RCC 7860 (cell line): ENCODE measurements around the gene HTR5A.
"Not testable (repeated sequence)": the region's sequence is repeated elsewhere in the genome, so short reads cannot be mapped to it uniquely, and the experiment has no call there.

Experiments used
- DNase-seq: peaks from one replicate; pipeline ENCODE4 v3.0.0-alpha.2; 2015; ENCODE audit warnings: low spot score
- FAIRE-seq: peaks from 2 replicates; lab custom pipeline; 2012; peaks lifted over from hg19 to GRCh38; lab: Jason Lieb, UNC

HTR5A gene

DNA sequence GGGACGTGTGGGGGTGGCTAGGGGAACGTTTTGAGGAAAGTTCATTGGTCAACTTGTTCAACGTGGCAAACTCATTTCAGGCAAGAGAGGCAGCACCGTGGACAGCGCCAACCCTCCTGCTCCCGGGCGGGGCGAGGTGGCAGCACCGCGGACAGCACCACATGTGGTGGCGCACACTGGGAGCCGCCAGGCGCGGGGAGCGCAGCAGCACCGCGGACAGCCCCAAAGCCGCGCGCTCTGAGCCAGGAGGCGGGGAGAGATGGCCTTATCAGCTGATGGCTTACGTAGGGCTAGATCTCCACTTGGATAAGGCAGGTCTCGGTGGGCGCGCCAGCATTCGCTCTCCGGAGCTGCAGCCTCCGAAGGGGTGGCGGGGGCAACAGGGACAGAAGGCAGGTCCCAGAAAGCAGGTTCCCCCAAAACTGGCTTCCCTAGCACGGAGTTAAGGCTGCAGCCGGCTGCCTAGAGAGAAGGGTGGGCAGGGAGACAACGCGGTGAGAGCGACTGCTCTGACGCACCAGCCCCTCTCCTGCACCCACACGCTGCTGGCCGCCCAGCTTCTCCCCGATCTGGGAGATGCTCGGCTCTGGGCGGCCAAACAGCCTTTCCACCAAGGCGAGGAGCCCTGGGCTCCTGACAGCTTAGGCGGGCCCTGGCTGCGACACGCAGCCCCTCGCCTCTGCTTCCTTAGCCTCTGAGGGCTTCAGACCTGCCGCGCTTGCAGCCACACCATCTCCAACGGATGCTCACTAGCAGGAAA is at the start of gene HTR5A:
Gene HTR5A (plus strand): TSS at position 333 of the 760 bp plus-strand sequence. CDS start 576 bp downstream, outside the sequence.
- FAIRE-seq (no peak), DNase-seq (no peak)

DNA sequence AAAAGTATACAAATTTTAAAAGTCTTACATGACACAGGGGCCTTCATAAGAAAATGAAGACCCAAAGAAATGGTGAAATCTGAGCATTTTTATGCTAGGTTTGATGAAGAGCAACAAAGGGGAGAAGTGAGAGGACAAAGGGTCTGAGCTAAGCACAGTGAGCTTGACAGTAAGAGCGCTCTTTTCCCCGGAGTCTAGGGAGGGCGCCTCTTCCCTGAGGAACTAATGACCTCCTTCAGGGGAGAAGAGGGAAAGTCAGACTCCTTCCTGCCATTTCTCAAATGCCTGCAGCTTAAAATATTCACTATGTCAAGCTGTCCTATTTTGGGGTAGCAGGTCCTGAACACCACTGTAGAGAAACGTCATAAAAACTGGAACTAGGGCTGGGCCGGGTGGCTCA is 49.1 kb upstream of the HTR5A start:
- DNase-seq (no peak), FAIRE-seq (no peak)

DNA sequence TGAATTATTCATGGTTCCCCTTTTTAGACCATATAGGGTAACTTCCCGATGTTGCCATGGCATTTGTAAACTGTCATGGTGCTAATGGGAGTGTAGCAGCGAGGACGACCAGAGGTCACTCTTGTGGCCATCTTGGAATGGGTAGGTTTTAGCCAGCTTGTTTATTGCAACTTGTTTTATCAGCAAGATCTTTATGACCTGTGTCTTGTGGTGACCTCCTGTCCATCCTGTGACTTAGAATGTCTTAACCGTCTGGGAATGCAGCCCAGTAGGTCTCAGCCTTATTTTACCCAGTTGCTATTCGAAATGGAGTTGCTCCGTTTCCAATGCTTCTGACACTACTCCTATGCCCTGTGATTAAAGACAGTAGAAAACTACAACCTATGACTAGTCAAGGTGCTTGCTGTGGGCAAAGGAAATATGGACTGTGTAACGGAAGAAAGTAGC is 48.4 kb upstream of the HTR5A start:
- FAIRE-seq (no peak), DNase-seq (peak; percentile 43)

DNA sequence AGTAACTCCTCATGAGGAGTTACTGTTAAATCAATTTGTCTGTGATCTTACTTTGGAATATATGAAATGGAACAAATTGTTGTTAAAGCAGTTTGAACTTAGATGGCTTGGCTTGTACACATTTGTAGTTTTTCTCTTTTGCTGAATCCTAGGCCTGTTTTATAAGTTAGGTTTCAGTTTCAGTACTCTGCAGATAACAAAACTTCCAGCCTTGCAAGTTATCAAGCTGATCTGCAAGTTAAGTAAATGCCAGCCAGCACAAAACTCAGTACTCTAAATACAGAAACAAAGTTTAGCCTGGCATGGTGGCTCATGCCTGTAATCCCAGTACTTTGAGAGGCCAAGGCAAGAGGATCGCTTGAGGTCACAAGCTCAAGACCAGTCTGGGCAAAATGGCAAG is 42.2 kb upstream of the HTR5A start:
- DNase-seq (no peak), FAIRE-seq (no peak)

DNA sequence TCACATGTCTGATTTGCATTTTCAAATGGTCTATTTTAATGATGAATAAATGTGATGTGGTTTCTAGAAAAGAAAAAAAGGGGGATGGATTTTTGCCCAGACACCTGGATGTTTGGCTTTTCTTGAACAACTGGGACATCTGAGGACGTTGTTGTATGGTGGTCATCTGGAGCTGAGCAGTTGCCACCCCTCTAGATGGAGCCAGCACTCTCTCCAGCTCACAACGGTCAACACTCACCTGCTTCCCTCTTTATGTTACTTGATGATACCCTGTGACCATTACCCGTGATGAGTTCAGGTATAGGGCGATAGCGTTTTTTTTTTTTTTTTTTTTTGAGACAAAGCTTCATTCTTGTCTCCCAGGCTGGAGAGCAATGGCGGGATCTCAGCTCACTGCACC is 37.1 kb upstream of the HTR5A start:
- FAIRE-seq, result no peak
- DNase-seq, result no peak

DNA sequence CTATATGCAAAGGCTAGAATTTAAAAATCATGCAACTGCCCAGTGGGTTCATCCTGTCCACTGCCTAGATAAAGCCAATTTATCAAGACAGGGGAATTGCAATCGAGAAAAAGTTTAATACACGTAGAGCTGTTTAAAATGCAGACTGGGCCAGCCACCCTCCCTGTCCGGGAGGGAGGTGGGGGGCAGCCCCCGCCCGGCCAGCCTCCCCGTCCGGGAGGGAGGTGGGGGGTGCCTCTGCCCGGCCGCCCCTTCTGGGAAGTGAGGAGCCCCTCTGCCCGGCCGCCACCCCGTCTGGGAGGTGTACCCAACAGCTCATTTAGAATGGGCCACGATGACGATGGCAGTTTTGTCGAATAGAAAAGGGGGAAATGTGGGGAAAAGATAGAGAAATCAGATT is 35.6 kb upstream of the HTR5A start:
- not testable (repeated sequence) for FAIRE-seq, DNase-seq

DNA sequence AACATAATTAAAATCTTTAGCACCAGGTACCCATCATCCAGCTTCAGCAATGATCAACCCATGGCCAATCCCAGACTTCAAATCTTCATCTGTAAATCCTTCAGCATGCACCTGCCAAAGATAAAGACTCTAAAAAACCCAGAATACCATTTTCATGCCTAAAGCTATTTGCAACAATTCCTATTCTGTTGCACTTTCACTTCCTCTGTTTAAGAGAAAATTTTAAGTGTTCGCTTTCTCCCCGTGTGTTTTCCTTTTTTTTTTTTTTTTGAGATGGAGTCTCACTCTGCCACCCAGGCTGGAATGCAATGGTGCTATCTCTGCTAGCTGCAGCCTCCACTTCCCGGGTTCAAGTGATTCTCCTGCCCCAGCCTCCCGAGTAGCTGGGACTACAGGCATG is 31.8 kb upstream of the HTR5A start:
- no peak for FAIRE-seq
- no peak for DNase-seq

DNA sequence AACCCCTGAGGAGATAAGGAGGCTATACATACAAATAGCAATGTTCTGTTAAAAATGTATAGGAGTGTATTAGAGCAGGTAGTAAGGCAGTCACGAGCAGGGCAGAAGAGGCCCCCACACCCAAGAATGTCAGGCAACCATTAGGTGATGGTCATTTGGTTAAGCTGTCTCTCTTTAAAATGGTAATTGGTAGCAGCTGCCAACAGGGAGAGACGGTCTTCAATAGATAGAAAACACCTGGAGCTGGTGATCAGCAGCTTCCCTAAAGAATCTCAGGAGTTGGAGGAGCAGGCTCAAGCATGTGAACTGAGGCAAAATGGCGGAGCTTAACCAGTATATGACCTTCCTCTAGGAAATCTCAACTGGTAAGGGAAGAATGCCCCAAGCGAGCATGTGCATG is 26.4 kb upstream of the HTR5A start:
- DNase-seq (no peak), FAIRE-seq (no peak)

DNA sequence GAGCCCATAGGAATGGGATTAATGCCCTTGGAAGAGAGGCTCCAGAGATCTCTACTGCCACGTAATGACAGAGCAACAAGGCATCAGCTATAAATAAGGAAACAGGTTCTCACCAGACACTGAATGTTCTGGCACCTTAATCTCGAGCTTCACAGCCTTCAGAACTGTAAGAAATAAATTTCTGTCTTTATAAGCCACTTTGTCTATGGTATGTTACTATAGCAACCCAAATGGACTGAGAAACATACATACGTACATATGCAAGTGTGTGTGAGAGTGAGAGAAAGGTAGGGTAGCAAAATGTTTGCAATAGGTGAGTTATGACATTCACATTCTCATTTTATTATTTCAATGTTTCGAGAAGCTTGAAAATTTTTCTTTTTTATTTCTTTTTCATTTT is 22.1 kb upstream of the HTR5A start:
- FAIRE-seq (no peak), DNase-seq (no peak)

DNA sequence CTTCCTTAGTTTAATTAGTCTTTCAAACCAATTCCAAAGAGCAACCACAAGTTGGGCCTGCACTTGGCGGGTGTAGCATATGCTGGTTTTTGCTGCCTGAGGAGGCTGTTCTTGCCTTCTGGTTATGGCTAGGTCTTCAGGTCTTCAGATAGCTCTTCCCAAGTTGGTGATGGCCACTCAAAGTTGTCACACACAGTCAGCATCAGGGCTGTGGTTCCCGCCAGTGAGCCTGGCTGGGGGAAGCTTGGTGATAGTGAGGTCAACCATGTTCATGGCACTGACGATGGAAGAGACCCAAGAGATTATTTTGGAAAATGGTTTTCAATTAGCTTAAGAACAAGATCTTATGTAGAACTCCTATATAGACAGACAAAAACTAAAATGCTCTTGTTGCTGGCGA is 18.8 kb upstream of the HTR5A start:
- DNase-seq (no peak), FAIRE-seq (no peak)

DNA sequence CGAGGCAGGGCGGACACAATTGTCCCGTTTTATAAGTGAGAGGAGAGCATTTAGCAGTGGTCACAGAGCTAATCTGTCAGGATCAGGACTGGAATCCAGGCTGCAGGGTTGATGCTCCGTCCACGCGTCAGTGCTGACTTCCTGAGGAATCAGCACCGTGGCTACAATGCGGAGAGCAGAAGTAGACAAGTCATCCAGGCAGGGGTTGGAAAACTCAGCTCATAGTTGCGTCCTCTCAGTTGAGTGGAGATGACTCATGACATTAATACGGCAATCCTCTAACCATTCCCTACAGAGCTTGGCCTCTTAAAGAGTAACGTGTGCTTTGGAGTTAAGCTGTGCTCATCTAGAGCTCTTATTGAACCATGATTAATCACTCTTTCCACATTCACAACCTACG is 17.1 kb upstream of the HTR5A start:
- peak; percentile 71 for FAIRE-seq
- peak; percentile 75 for DNase-seq

DNA sequence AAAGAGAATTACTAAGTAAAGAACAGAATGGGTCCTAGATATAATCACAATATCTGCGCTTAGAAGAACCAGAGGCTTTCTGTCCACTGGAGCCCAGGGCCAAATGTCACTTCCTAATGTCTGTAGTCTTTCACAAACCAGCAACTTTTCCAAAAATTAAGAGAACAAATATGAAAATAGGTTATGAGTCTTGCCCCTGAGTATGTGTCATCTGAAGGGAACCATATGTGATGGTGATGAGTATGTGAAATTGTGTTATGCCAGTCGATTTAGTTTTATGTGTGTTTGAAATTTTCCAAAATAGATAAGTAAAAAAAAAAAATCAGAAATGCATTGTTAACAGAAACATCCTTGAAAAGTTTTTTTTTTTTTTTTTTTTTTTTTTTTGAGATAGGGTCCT is 15.4 kb upstream of the HTR5A start:
- no peak for FAIRE-seq
- DNase-seq, result no peak

DNA sequence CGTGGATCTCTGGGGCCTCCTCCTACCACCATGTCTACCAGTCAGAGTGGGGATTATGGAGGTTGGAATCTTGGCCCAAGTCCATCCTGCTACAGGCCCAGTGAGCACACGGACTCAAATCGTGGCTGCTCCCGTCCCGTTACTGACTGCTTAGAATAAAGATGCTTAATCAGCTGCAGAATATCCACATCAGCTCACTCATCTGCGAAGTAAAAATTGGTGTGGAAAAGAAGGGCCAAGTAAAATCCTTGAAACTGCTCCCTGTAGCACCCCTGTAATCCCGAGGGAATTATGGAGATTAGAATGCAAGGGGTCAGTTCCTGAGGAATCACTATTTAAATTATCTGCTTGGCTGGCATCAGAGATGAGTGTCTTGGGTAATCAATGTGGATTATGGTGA is 13.0 kb upstream of the HTR5A start:
- FAIRE-seq, result no peak

DNA sequence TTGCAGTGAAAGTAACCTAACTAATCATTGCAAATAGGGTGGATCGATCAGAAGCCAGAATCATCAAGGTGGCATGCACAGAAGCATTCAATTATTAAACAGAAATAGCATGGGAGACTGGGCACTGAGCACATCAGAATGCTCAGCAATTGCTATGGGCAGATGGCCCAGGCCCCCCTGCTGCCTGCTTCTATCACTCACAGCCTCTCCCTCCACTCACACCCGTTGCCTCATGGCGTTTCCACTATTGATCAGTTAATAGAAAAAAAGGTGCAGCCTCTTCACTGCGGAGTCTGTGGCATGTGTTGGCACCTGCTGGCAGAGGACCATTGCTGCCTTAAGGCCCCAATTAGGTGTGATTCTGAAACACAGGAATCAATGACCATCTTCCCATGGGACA is 11.2 kb upstream of the HTR5A start:
- FAIRE-seq (no peak), DNase-seq (no peak)

More for the DNA sequence above, 13.0 kb upstream of the HTR5A start:
- DNase-seq, result no peak

DNA sequence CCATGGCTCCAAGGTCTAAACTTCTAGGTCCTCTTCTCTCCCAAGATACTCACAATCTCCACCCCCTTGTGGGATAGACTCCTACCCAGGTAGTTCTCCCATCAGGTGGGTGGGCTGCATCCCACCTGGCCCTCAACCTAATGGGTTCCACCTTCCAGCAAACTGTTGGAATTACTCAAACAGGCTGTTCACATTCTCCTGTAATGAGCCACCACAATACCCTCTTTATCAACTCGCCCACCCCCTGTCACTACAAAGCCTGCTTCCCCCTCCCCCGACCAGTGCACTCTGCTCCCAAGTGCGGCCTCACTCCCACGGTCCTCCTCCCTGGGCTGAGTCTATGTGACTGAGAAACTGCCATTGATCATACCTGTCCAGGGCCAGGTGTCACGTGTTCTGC is 10.4 kb upstream of the HTR5A start:
- DNase-seq (no peak), FAIRE-seq (no peak)

DNA sequence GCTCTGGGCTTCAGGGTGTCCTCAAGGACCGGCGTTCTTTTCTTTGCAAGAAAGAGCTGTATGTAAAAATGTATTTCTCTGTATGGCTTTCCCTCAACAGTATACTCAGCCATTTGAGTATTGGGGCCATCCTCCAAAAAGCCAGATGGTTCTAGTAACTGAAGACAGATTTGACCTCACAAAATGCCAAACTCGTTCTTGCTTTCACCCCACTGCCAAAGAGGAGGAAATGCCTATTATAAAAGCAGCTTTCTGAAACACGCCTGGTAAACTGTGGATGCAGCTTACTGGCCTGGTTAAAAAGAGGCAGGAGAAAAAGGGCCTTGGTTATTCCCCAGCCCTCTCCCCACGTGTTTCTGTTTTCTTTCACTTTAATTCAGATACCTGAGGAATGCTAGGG is 7.7 kb upstream of the HTR5A start:
- DNase-seq (no peak), FAIRE-seq (no peak)

DNA sequence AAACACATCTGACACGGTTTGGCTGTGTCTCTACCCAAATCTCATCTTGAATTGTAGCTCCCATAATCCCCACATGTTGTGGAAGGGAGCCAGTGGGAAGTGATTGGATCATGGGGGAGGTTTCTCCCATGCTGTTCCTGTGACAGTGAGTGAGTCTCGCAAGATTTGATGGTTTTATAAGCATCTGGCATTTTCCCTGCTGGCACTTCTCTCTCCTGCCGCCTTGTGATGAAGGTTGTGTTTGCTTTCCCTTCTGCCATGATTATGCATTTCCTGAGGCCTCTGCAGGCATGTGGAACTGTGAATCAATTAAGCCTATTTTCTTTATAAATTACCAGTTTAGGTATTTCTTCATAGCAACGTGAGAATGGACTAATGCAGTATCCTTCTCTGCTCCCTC is 5.9 kb upstream of the HTR5A start:
- FAIRE-seq (no peak), DNase-seq (no peak)

DNA sequence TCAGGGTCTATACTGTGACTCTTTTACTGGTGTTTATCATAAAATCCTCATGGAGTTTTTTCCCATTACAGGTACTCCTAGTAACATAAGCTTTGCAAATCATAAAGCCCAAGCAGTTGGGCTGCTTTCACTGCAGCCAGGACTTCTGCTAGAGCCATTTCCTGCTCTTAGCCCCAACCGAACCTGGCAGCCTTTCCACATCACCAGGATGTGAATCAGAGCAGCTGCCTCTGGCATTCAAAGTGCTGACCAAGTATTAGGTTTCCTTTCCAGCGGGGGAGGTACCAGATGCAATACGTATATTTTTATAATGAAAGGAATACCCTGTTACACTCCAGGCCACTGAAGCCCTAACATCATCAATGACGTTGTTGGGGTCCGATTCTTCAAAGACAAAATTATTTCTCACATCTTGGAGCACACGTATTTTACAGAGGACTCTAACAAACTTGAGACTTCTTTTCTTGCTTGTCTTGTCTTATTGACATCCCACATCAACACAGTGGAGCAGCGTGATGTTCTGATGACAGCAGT is 3.6 kb upstream of the HTR5A start:
- DNase-seq, result peak; percentile 76
- peak; percentile 39 for FAIRE-seq

DNA sequence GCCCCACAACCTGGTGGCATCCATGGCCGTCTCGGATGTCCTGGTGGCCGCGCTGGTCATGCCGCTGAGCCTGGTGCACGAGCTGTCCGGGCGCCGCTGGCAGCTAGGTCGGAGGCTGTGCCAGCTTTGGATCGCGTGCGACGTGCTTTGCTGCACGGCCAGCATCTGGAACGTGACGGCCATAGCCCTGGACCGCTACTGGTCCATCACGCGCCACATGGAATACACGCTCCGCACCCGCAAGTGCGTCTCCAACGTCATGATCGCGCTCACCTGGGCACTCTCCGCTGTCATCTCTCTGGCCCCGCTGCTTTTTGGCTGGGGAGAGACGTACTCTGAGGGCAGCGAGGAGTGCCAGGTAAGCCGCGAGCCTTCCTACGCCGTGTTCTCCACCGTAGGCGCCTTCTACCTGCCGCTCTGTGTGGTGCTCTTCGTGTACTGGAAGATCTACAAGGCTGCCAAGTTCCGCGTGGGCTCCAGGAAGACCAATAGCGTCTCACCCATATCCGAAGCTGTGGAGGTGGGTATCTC is 1.1 kb downstream of the HTR5A start:
- no peak for FAIRE-seq
- DNase-seq, result no peak

DNA sequence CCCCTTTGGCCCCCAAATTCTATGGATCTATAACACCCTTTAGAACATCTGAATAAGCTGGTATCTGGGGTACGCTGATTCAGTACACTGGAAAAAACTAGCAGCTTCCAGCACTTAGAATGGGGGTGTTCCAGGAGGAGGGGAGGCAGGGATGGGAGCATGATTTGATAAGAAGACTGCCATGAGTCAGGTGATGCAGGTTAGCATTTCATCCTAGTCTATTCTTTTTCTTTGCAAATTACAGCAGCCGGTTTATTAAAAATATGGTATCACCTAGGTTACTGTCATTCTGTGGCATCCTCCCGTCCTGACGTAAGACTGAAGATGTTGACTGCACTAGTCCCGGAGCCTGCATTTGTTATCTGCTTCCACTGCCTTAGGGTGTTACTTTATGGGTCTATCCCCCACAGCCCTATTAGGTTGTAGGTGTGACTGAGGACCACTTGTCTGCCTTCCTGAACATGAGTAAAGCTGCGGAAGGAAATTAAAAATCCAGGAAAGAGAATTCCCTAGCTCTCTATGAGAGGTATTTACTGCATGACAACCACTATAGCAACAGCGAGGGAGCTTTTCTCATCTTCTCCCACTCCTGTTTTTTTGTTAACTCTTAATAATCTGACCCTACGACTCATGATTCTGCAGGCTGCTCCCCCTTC is 1.9 kb downstream of the HTR5A start:
- DNase-seq, result no peak
- FAIRE-seq, result no peak

DNA sequence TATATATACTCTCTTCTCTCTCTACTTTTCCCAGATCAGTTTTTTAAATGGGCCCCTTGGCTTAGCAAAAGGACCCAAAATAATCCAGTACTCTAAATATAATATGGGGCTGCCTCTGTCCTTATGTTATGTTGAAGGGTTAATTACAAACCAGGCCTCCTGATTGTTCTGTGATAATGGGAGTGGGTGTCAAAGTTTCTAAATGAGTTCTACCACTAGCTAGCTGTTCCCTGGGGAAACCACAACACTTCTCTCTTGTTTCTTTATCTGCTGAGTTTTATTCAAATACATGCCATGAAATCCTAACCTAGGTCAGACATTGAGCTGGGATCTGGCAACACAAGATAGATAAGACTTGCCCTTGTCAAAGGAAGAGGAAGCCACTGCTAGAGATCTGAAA is 3.8 kb downstream of the HTR5A start:
- FAIRE-seq (no peak), DNase-seq (no peak)

DNA sequence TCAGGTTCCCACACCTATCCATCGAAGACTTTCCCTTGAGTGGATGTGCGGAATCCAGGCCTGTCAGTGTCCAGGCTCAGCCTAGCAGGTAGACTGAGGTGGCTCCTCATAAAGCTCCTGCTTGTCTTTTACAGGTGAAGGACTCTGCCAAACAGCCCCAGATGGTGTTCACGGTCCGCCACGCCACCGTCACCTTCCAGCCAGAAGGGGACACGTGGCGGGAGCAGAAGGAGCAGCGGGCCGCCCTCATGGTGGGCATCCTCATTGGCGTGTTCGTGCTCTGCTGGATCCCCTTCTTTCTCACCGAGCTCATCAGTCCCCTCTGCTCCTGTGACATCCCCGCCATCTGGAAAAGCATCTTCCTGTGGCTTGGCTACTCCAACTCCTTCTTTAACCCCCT is 13.9 kb downstream of the HTR5A start:
- FAIRE-seq, result no peak

More for the DNA sequence above, 13.9 kb downstream of the HTR5A start:
- no peak for DNase-seq
